GM18498 (cell line): ENCODE data around the gene CASP2.

ENCODE experiments used
- ATAC-seq: cut with Tn5 transposase; IDR thresholded peaks from one replicate; pipeline ENCODE4 v1.9.1; 2021; ENCODE audit warnings: mild to moderate bottlenecking, moderate library complexity; ENCODE audit not compliant: unreplicated experiment

Gene CASP2

DNA sequence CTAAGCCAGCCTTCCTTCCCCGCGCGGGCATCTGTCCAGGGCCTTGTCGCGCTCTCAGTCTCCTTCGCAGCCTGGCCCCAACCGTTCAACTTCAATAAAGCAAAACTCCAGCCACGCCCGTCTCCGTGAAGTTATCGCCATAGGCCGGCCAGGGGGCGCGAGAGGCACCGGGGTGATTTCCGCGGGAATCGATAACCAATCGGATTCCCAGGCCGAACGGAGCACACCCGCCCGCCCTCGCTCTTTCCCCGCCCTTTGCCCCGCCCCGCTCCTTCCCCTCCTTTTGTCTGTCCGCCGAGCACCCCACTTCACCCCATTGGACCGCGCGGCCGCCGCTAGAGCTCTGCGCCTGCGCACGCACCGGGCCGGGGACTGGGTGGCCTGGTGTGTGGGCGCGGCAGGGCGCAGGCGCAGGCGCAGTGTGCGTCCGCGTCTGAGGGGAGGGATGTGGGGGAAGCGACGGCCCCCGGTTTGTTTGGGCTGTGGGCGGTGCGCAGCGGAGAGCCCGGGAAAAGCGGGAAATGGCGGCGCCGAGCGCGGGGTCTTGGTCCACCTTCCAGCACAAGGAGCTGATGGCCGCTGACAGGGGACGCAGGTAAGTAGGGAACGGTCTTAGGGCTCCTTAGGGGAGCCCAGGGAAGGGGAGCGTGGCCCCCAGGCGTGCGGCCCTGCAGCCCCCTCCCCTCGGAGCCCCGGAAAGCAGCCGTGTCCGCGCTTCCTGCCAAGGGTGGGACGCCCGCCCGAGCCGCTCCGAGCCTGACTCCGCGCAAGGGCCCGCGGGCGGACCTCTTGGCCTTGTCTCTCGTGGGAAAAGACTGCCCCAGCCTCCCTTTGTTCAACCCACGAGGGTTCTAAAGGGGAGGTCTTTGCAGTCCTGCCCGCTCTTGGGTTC, at the start of gene CASP2:
Gene CASP2 (plus strand): TSS at position 417 of the 892 bp plus-strand sequence. CDS start 105 bp downstream, at position 522.
- ATAC-seq: peak; percentile 93

DNA sequence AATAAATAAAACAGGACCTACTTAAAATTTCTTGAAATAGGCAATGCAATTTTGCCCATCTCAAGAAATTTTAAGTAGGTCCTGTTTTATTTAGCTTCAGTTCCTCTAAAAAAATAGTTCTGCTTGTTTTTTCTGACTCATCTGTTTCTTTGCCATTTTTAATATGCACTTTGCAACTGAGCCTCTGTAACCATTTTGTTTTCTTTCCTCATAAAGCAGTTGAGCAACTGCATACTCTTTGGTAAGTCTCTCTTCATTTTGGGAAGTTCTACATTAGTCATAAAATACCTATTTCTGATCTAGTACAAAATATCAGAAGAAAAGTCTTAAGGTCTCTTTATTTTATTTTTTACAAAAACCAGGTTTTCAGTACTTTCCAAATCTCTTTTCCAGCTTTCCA, 48.3 kb upstream of the CASP2 start:
- no peak for ATAC-seq

DNA sequence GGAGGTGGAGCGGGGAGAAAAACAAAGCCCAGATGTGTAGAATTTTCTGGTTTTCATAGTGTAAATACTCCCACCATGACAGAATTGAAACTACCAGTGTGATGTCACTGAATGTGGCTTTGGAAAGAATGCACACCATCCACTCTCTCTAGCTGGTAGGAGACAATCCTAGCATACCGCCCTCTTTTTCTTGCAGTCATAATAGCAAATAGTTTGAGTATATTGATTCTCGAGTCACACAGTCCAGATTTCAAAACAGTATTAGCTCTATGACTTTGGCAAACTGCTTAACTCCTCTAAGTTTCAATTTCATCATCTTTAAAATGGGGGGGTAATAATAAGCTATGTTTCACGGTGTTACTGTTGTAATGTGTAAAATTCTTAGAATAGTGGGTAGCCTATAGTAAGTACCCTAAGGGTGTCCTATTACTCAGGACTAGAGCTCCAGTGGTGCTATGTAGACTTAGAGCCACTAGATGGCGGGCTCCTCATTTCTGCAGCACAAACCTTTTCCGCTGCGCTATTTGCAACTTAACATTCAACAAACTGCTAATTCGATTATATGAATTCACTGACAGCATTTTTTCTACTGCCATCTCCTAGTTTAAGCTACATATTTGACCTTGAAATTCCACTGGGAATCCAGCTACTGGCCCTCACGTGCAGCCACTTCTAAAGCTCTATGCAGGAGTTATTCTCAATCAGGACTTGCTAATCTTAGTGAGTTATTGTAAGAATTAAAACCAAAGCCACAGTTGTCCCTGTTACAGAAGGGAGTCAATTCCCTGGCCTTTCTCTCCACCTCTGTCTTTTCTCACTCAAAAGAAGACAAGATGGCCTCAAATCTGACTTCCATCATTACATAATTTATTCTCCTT, 47.6 kb upstream of the CASP2 start:
- peak; percentile 94 for ATAC-seq

DNA sequence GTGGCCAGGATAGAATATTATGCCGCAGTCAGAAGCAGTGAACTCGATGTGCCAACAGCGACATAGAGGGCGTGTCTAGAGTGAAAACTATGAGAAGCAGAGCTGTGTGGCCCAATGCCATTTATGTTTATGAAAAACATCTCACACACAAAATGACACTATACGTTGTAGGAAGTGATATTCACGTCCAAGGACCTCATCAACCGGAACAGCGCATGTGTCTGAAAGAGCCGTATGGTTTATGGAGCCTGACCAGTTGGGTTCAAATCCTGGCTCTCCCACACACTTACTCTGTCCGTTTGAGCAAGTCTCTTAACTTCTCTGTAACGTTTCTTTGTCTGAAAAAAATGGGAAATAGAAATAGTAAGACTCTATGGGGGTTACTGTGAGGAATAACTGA, 45.8 kb upstream of the CASP2 start:
- no peak for ATAC-seq

DNA sequence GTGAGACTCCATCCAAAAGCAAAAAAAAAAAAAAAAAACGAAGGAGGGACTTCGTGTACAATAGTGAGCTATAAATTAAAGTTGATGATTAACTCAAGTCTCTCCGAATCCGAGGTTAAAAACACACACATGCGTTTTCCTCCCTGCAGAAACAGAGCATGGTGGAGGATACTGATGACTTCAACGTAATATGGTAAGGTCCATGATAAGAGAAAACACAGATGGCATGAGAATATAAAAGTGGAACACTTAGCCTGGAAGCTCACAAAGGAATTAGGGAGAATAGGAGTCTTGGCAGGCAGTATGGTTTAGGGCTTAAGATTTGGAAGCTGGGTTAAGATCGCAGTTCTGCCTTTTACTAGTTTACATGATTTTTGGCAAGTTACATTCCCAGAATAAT, 45.0 kb upstream of the CASP2 start:
- ATAC-seq: no peak

DNA sequence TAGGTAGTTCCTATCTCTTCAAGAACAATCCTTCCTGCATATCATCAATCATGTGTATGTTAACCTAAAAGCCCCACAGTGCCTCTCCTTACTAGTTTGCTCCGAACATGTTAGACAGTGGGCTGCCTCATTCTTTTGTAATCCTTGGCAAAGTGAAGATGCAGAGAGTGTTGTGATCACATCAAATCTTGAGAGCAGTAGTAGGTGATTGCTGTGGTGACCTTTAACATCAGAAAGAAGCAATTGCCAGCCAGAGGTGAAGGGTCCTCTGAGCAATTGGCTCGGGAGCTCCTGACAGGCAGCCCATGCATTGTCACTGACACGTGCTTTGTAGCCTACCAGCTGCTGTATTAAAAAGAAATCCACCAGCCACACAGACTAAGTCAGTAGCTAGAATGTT, 44.5 kb upstream of the CASP2 start:
- no peak for ATAC-seq

DNA sequence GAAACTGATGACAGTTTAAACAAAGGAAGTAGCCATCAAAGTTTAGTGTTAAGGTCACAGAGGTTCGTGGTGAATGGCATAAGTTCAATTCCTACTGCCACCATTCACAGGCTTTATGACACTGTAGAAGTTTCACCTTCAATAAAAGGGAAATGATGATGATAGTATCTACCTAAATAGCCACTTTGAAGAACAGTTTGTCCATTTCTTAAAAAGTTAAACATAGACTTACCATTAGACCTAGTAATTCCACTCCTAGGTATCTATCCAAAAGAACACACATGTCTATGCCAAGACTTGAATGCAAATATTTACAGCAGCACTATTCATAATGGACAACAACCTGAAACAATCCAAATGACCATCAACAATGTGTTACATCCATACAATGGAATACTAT, 43.8 kb upstream of the CASP2 start:
- ATAC-seq: no peak

DNA sequence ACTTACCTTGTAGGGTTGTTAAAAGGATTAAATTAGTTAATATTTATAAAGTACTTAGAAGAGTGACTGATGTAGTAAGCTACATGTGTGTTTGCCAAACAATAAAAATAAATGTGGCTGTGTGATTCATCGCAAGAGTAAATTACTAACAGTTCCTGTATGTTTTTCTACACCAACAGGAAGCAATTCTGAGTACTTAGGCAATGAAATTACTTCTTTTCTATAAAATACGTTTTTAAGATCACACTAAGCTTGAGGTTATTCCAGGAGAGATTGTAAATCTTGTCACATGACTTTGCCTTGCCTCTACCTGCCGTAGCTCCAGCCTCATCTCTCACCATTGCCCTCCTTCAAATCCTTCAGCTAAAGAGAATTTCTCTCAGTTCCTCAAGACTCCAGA, 43.0 kb upstream of the CASP2 start:
- no peak for ATAC-seq

DNA sequence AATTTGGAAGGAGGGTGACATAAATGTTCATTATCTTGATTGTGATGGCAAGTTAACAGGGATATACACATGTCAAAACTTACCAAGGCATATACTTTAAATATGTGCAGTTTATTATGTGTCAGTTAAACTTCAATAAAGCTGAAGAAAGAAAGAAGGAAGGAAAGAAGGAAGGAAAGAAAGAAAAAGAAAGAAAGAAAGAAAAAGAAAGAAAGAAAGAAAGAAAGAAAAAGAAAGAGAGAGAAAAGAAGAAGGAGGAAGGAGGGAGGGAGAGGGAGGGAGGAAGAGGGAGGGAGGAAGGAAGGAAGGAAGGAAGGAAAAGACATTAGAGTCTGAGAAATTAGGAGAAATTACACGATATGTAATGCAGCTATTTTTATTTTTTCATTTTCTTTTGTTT, 40.8 kb upstream of the CASP2 start:
- ATAC-seq: no peak

DNA sequence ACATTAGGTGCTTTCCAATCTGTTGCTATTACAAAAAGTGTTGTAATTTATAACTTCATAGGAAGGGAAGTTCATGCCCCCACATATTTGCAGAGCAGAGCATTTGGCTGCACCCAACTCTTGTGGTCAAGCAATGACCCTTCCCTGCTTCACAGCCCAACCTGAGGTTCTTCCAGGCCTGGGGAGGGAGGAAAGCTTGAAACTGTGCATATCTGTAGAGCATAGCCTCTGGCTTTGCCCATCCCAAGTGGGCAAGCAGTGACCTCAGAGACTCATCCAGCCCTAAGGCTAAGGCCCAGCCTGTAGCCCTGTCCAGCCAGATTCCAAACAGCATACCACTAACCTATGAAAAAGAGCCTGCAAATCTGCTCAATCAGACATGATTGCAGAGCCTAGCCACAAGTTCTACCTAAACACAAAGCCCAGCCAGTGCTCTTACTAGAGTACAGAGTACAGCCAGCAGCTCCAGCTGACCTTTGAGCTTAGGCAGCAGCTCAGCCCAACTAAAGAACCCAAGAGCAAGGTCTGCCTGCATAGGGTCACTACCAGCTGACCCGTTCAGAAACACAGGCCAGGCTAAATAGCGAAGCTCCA, 39.3 kb upstream of the CASP2 start:
- ATAC-seq: no peak

DNA sequence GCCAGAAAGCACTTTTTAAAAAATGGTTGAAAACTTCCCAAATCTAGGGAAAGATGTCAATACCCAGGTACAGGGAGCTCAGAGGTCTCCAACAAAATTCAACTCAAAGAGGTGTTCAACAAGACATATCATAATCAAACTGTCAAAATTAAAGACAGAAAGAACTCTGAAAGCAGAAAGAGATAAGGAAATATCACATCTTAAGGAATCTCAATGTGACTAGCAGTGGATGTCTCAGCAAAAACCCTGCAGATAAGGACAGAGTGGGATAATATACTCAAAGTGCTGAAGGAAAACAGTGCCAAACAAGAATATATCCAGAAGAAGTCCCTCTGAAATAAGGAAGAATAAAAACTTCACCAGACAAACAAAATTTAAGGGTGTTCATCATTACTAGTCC, 38.0 kb upstream of the CASP2 start:
- ATAC-seq: no peak

DNA sequence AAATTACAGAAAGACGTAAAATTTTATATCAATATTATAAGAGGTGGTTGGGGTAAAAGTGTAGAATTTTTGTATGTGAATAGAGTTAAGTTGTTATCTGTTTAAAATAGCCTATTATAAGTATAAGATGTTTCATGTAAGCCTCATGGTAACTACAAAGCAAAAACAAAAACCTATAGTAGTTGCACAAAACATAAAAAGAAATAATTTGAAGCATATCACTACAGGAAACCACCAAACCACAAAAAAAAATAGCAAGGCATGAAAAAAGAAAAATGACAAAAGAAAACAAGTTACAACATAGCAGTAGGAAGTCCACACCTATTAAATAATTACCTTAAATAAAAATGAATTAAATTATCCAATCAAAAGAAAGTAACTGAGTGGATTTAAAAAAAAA, 37.3 kb upstream of the CASP2 start:
- ATAC-seq: no peak

DNA sequence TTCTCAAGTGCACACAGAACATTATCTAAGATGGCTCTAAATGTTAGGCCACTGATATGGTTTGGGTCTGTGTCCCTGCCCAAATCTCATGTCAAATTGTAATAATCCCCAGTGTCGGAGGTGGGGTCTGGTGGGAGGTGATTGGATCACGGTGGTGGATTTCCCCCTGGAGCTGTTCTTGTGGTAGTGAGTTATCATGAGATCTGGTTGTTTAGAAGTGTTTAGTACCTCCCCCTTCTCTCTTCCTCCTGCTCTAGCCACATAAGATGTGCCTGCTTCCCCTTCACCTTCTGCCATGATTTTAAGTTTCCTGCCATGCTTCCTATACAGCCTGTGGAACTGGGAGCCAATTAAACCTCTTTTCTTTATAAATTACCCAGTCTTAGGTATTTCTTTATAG, 36.1 kb upstream of the CASP2 start:
- ATAC-seq: no peak

DNA sequence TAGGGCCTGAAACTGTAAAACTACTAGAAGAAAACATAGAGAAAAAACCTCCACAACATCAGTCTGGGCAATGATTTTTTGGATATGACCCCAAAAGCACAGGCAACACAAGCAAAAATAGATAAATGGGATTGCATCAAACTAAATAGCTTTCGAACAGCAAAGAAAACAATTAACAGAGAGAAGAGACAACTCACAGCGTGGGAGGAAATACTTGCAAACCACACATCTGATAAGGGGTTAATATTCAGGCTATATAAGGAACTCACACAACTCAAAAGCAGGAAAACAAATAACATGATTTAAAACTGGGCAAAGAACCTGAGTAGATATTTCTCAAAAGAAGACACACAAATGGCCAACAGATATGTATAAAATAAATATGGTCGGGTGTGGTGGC, 32.6 kb upstream of the CASP2 start:
- ATAC-seq: no peak

DNA sequence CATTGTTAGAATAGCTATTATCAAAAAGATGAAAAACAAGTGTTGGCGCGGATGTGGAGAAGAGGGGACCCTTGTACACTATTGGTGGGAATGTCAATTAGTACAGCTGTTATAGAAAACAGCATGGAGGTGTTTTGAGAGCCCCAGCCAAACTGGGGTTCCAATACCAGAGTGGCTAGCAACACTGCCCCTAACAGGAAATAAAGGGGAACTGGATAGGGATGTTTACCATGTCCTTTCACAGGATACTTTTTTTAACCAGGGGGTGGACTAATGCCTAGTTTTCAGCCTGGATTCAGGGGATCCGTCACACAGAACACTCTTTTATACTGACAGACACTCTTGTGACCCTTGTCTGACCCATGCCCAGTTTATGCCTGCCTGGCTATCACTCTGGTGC, 31.8 kb upstream of the CASP2 start:
- no peak for ATAC-seq

DNA sequence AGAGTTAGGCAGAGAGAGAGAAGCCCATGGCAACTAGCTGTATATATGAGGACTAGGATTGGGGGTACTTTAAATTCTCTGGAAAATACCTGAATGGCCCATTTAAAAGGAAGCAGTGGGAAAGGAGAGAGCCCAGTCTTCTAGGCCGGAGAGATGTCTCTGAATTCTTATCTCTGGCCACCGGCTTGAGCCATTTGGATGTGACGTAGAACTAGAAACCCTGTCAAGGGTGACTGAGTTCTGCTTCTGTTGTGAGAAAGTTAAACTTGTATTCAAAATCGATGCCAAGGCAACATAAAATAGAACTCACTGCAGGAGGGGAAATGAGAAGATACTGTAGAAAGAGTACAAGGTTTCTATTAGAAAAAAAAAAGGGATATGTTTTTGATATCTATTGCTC, 31.2 kb upstream of the CASP2 start:
- ATAC-seq: peak; percentile 85

DNA sequence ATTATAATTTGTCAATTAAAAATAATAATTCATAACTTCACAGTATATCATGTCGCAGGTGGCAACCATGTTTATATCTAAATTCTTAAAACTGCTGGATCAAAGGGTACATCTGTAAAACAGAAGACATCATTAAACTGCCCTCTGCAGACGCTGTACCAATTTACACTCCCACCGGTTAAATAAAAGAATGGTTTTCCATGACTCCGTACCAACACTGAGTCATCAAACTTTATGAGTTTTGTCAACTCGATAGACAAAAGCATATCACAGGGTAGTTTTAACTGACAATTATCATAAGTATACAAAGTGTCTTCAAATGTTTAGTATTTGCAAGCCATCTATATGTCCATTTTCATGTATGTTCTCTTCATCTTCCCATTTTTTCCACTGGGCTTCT, 30.6 kb upstream of the CASP2 start:
- no peak for ATAC-seq

DNA sequence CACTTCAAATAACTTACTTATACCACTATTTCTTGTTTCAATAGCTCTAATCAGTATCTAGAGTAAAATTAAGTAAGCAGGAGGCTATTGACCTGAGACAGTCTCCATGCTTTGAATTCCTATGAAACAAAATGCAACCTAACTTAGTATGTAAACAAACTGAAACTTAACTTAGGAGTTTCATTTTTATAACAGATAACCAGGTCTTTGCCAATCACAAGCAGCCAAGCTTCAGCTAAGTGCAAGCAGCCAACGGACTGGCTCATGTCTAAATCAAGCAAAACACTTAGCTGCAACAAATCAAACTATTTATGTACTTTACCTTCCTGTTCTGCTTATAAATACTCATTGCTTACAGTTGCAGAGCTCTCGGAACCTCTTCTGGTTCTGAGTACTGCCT, 29.3 kb upstream of the CASP2 start:
- peak; percentile 43 for ATAC-seq

DNA sequence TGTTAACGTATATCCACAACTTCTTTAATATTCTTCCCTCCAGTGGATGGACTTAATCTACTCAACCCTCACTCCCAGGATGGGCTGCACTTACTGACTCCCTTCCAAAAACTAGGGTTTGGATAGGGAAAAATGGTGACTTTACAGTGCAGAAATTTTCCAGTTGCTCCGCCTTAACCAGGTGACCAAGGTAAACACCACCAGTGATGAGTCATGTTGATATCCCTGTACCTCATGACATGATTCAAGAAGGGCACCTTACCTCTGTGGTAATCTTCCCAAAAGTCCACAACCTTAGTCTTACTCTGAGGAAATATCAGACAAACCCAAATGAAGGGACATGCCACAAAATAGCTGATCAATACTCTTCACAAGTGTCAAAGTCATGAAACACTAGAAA, 28.4 kb upstream of the CASP2 start:
- ATAC-seq: no peak

DNA sequence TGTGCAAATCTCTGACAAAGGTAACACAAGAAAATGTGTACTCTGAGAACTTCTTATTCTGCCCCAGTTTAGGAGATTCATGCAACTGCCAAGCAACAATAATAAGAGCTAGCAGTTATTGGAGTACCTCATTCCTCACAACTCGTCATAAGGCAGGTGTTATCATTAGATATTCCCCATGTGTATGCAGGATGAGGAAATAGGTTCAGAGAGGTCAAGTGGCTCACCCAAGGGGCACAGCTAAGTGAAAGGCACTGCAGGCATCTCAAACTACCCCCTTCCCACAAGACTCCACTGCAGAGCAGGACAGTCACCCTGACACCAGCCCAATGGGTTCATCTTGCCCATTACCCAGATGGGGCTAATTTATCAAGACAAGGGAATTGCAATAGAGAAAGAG, 26.2 kb upstream of the CASP2 start:
- ATAC-seq: no peak
